ENCODE results near the gene TSC22D3.
A peak's percentile ranks its signal among the peaks of the same experiment; 100 is the strongest.
"Not testable (repeated sequence)": the region's sequence is repeated elsewhere in the genome, so short reads cannot be mapped to it uniquely, and the experiment has no call there.

The TSC22D3 gene

DNA sequence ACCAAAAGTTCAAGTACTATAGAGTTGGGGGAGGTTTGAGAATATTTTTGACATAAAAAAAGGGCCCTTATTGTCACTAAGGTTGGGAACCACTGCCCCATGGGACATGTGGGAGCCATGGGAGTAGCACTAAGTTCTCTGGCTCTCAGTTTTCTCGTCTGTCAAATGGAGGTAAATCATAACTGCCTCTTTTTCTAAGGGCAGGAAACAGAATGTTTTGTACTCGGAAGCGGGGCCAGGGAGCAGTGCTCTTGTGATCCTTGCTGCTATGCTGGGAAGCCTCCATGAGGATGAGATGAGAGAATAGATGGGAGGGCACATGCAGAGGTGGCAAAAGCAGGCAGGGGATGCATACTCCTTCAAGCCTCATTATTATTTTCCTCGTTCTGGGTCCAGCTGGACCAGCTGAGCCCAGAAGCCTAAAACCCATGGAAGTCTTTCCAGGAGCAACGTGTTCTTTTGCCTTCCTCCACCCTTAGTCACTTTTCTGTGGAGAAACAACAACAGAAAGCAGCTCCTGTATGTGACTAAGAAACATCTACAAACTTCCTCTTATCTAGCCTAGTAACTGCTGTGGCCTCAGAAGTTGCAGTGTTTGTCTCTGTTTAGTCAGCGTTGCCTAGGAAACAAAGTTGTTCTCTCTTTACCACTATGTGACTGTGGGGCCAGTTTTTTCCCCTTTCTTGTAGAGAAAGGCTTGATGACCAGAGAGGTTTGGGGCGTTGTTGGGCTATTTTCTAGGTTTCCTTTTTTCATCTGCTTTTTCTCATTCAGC lies 64.8 kb downstream of the TSC22D3 start:
- DNase-seq: peak; percentile 42 to 53

DNA sequence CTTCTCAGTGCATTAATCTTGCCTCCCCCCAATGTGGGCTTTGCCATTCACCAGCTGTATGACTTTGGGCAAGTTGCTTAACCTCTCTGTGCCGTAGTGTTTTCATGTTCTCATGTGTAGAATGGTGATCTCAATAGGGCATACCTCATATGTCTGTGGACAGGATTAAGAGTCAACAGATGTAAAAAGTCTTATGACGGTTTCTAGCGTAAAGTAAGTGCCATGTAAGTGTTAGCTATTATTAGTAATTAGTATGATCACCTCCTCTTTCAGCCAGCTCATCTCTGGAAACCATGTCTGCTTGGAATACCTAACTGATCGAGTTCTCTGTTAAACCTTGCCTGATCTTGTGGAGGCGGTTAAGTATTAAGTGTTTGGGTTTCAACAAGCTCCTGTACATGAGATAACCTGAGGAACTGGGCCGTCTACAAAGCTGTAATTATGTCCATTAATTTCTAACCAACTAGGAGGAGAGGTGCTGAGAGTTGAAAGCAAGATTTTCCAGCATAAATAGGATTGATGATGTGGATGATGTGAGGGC lies 66.3 kb downstream of the TSC22D3 start:
- no peak for DNase-seq

DNA sequence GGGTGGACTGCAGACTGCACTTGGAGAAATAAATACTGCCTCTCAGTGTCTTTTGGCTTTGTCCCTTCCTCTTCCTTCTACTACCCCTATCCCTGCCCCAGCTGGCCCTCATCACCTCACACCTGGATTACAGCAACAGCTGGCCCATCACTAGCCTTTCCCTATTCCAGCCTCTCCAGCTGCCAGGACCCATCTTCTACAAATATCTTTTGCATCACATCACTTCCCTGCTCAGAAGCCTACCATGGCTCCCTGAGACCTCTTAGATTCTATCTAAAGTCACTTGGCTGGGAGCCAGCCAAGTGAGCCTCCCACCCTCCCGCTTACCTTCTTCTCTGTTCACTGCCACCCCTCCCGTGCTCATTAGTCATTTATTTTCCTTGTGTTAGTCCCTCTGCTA lies 66.8 kb downstream of the TSC22D3 start:
- DNase-seq: no peak

DNA sequence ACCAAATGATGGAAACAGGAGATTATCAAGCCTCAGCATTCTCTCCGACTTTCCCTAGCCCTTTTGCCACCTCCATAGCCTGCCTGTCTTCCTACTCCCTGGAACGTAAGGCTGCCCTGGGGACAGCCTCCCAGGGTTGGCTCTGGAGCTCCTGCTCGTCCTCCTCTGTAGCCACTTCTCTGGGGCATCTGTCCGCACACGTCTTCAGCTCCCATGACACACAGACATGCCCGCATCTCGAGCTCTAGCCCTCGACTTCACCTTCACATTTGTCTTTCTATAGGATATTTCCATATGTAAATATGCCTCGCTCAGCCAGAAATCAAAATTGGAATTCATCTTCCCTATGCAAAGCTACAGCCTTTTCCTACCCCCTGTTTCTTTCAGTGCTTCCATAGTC lies 67.7 kb downstream of the TSC22D3 start:
- no peak for DNase-seq

GRCh38 chrX:107706309-107706708 lies 69.3 kb downstream of the TSC22D3 start:
- DNase-seq: no peak

- no peak for DNase-seq
These were observed 71.0 kb downstream of the TSC22D3 start for GRCh38 chrX:107704587-107704986.

- no peak for DNase-seq
These were observed 71.4 kb downstream of the TSC22D3 start for GRCh38 chrX:107704181-107704580.

DNA sequence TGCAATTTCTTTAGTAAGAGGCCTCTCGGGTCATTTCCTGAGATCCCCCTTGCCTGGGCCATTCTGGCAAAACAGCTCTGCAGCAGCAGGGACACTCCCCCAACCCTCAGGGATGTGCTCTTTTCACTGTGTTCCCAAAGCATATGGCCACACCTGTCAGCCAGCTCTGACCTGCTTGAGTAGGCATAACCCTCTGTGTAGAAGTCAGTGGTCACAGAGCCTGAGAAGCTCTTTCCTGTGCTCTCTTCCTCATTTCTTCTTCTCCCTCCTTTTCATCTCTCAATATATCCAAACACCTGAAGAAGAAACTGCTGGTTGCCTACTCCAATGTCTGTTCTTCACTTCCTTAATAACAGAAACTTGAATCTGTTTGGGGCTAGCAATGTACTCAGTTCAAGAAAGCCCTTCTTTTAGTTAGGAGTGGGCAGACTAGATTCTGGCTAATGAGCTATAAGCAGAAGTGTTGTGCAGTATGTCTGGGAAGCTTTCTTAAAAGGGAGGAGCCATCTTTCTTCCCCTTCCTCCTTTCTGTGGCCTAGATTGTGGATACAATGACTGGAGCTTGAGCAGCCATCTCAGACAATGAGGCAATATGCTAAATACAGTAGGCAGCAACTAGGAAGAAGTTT lies 74.0 kb downstream of the TSC22D3 start:
- DNase-seq: no peak

DNA sequence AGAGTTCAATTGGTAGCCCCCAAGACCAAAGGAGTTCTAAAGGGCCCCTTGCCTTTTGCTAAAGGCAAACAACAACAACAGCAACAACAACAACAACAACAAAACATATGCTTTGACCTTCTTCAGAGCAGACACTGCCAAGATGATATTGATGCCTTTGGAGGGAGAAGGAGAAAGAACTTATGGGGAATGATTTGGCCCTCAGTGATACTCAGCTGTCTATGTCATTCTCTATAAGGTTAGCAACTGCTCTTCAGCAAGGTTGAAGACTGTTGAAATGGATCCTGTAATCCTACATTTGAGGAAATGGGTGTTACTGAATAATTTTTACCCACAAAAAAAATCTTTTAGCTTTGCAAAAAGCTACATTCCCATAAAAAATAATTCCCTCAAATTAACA lies 74.8 kb downstream of the TSC22D3 start:
- DNase-seq: no peak

DNA sequence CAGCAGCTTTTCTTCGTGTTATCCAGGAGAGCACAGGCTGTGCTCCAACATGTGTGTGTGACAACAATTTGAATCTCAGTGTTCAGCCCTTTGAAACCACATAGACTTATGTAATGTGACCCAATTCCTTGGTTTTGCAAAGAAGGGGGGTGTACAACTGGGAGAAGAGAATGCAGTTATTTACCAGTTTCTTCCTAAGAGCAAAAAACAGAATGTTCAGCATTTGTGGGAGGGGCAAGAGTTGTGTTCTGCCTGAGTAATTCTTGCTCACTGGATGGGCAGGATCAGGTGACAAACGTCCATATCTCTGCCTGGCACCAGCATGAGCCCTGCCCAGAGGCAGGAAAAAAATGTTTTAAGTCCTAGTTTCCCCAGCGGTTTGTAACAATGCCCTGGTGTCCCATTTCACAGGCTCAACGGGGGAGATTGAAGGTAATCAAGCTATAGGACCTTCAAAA lies 75.2 kb downstream of the TSC22D3 start:
- DNase-seq: no peak

DNA sequence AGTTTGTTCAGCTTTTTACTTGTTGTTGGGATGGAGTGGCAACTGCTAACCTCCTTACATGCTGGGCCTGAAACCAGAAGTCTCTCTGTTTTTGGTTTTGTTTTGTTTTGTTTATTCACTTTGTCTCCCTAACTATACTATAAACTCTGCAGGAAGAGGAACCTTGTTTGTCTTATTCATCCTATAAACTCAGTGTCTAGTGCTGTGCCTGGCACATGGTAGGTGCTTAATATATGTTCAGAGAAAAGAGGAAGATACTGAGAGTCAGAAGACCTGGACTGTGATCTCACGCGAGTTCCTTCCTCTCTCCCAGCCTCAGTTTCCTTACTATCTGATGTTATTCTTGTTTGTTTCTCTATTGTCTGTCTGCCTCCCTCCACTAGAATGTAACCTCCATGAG lies 76.0 kb downstream of the TSC22D3 start:
- DNase-seq: no peak

DNA sequence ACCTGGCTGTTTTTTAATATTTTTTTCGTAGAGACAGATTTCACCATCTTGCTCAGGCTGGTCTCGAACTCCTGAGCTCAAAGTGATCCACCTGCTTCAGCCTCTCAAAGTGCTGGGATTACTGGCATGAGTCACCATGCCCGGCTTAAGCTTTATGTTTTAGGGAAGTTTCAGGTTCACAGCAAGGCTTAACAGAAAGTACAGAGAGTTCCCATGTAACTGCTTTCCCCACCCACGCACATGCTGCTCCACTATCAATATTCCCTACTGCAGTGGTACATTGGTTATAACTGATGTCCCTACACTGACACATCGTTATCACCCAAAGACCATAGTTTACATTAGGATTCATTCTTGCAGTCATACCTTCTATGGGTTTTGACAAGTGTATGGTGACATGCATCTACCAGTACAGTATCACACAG lies 84.6 kb downstream of the TSC22D3 start:
- DNase-seq: no peak

DNA sequence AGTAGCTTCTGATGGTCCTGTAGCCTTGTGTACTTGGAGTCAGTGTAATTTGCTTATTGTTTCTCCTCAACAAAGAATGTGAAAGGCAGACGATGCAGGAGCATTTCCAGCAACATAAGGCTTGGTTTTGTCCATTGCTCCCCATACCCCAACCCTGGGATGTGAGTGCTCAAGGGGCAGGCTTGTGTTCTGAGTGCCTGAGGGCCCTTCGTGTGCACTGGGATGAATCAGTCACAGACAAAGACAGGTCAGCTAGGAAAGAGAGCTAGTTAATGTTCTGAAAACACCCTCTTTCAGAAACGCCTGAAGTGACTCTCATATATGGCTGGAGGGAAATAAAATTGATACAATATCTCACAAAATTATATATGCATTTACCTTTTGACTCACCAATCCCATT lies 88.1 kb downstream of the TSC22D3 start:
- no peak for DNase-seq

GRCh38 chrX:107686792-107687191 lies 88.8 kb downstream of the TSC22D3 start:
- no peak for DNase-seq

GRCh38 chrX:107686026-107686425 lies 89.6 kb downstream of the TSC22D3 start:
- DNase-seq: no peak

- not testable (repeated sequence) for DNase-seq
These were observed 90.0 kb downstream of the TSC22D3 start for GRCh38 chrX:107685586-107685985.

GRCh38 chrX:107684956-107685385 lies 90.6 kb downstream of the TSC22D3 start:
- peak; percentile 25 to 36 for DNase-seq

DNA sequence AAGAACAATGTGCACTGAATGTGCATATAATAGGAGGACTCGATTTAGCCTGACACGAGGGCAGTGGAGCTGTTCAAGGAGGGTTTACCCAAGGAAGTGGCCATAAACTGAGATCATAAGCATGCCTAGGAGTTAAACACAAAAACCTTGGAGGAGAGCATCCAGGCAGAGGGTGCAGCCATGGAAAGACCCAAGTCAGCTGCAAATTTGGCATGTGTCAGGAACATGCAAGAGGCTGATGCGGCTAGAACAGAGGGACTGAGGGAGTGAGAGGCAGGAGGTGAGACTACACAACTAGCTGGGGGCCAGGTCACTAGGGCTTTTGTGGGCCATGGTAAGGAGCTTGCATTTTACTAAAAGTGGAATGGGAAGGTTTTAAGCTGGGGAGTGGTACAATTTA lies 91.7 kb downstream of the TSC22D3 start:
- DNase-seq: no peak

DNA sequence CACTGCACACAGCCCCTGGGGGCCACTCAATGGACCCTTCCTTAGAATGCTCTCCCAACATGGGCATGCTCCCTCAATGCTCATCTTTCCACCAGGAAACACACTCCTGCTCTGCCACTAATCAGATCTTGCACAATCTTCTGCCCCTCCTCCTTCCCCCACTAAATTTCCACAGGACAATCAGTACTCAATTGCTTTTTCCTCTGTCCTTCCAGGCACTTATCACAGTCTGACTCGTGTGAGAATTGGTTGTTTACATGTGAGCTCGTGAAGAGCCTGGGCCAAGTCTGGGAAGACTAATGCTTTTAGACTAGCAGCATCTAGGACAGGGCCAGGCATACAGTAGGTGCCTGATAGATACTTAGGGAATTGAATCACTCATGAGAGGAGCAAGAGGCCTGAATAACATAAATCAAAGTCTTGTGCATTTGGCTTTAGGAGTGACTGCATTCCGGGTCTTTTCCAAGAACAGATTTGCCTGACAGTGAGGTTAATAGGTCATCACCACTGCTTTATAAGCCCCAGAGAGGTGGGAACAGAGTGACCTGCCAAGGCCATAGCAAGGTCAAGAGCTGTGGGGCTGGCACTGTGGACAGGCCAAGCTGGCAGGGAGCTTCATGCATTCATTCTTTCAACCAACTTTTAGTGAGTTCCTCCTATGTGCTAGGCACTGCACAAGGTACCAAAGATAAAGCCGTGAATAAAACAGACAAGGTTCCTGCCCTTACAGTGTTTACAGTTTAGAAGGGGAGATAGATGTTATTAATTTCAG lies 92.3 kb downstream of the TSC22D3 start:
- no peak for DNase-seq

DNA sequence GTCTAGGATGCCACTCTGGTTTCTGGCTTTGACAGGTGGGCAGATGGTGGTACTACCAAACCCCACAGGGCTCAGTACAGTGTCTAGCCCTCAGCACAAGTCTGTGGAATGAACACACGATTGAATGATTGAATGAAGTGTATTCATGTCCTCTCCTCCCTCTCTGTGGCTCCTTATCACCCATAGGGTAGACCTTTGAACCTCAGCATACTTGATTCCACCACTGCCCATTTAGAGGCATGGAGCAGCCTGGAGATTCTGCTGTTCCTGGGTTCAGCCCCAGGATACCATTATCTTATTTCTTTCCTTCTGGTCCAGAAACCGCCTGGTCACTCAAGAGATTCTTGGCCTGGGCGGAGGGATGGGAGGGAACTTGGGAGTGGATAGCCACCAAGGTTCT lies 93.3 kb downstream of the TSC22D3 start:
- no peak for DNase-seq

GRCh38 chrX:107678957-107679740 lies 96.4 kb downstream of the TSC22D3 start:
- peak; percentile 72 to 78 for DNase-seq

- DNase-seq: no peak
These were observed 97.7 kb downstream of the TSC22D3 start for GRCh38 chrX:107677909-107678308.

DNA sequence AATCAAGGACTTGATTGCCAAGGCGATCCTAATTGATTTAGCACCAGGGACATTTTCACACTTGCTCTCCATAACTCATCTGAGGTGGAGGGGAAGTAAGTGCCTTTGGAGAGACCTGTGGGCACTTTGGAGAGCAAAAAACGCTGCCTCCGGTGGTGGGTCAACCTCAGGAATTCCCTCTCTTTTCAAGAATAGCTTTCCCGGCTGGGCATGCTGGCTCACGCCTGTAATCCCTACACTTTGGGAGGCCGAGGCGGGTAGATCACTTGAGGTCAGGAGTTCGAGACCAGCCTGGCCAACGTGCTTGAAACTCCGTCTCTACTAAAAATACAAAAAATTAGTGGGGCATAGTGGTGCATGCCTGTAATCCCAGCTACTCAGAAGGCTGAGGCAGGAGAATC lies 98.1 kb downstream of the TSC22D3 start:
- DNase-seq: no peak
